ENCODE results near the gene MMAA. TPM values are rescaled to one million over a fixed set of nuclear protein-coding genes. Genes with fewer than 3 reads are reported as not detected.

Gene MMAA
- total RNA-seq, result 4.6 and 7.4 TPM in 2 replicates

GRCh38 chr4:145618932-145619638, at the start of gene MMAA:
TSS of gene MMAA (plus strand) at chr4:145619385. CDS start at chr4:145639140, 19,755 bp downstream.

GRCh38 chr4:145679991-145680455, 60.8 kb downstream of the MMAA start, which contains the start of gene C4orf51:
TSS of gene C4orf51 (plus strand) at chr4:145680146. CDS start at chr4:145680204, 58 bp downstream.

Other genes starting within 250 kb of the MMAA start
- gene SMAD1, start 137.5 kb upstream of the MMAA start, total RNA-seq, result 45.3 and 47.6 TPM in 2 replicates
- gene C4orf51, start 60.8 kb downstream of the MMAA start, total RNA-seq, result not detected in 2 replicates